ENCODE results near the gene BMX.

BMX gene

GRCh38 chrX:15574017-15574416 is 73.4 kb downstream of the BMX start:
- DNase-seq, result no peak

- DNase-seq, result no peak
Observed at GRCh38 chrX:15576019-15576418, 75.4 kb downstream of the BMX start.

- DNase-seq, result no peak
Observed at GRCh38 chrX:15579778-15580747, 79.5 kb downstream of the BMX start.

- DNase-seq, result no peak
Observed at GRCh38 chrX:15594371-15594770, 93.8 kb downstream of the BMX start.

- no peak for DNase-seq
Observed at GRCh38 chrX:15598026-15598425, 97.4 kb downstream of the BMX start.

GRCh38 chrX:15599461-15599860 is 98.9 kb downstream of the BMX start:
- no peak for DNase-seq

GRCh38 chrX:15600049-15600448 is 99.4 kb downstream of the BMX start:
- no peak for DNase-seq

GRCh38 chrX:15600745-15601144 is 100.1 kb downstream of the BMX start, which contains the start of gene ACE2:
ACE2 (minus strand) TSS chrX:15600960; CDS start chrX:15600911, 49 bp downstream.
- no peak for DNase-seq

- DNase-seq, result no peak
Observed at GRCh38 chrX:15601932-15602331, 101.3 kb downstream of the BMX start.

- DNase-seq, result no peak
Observed at GRCh38 chrX:15602761-15603160, 102.2 kb downstream of the BMX start.

- DNase-seq, result no peak
Observed at GRCh38 chrX:15605226-15605625, 104.6 kb downstream of the BMX start.
